IPS DF 4.7 (cell line): ENCODE measurements around the gene STH.
"Not testable (repeated sequence)": the region's sequence is repeated elsewhere in the genome, so short reads cannot be mapped to it uniquely, and the experiment has no call there.

Source experiments
- DNase-seq: peaks from one replicate; pipeline ENCODE4 v3.0.0-alpha.2; 2013; ENCODE audit warnings: low spot score; ENCODE audit errors: extremely low read depth

The STH gene

GRCh38 chr17:46003907-46004748 lies 5.1 kb downstream of the STH start:
- no peak for DNase-seq

DNA sequence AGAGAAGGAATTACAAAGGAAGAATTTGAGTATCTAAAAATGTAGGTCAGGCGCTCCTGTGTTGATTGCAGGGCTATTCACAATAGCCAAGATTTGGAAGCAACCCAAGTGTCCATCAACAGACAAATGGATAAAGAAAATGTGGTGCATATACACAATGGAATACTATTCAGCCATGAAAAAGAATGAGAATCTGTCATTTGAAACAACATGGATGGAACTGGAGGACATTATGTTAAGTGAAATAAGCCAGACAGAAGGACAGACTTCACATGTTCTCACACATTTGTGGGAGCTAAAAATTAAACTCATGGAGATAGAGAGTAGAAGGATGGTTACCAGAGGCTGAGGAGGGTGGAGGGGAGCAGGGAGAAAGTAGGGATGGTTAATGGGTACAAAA lies 7.0 kb downstream of the STH start:
- DNase-seq: not testable (repeated sequence)

DNA sequence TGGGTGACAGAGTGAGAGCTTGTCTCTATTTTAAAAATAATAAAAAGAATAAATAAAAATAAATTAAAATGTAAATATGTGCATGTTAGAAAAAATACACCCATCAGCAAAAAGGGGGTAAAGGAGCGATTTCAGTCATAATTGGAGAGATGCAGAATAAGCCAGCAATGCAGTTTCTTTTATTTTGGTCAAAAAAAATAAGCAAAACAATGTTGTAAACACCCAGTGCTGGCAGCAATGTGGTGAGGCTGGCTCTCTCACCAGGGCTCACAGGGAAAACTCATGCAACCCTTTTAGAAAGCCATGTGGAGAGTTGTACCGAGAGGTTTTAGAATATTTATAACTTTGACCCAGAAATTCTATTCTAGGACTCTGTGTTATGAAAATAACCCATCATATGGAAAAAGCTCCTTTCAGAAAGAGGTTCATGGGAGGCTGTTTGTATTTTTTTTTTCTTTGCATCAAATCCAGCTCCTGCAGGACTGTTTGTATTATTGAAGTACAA lies 8.5 kb downstream of the STH start:
- DNase-seq: no peak

- no peak for DNase-seq
These were observed 9.5 kb downstream of the STH start for GRCh38 chr17:46008591-46008990.

- DNase-seq: no peak
These were observed 10.9 kb downstream of the STH start for GRCh38 chr17:46009681-46010596.

DNA sequence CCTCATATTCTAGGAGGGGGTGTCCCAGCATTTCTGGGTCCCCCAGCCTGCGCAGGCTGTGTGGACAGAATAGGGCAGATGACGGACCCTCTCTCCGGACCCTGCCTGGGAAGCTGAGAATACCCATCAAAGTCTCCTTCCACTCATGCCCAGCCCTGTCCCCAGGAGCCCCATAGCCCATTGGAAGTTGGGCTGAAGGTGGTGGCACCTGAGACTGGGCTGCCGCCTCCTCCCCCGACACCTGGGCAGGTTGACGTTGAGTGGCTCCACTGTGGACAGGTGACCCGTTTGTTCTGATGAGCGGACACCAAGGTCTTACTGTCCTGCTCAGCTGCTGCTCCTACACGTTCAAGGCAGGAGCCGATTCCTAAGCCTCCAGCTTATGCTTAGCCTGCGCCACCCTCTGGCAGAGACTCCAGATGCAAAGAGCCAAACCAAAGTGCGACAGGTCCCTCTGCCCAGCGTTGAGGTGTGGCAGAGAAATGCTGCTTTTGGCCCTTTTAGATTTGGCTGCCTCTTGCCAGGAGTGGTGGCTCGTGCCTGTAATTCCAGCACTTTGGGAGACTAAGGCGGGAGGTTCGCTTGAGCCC lies 11.6 kb downstream of the STH start:
- no peak for DNase-seq

- no peak for DNase-seq
These were observed 12.9 kb downstream of the STH start for GRCh38 chr17:46011711-46012505.

GRCh38 chr17:46012506-46013079 lies 13.5 kb downstream of the STH start:
- no peak for DNase-seq

GRCh38 chr17:46013127-46013501 lies 14.1 kb downstream of the STH start:
- no peak for DNase-seq

- DNase-seq: no peak
These were observed 14.6 kb downstream of the STH start for GRCh38 chr17:46013502-46014165.

GRCh38 chr17:46019408-46019925 lies 20.4 kb downstream of the STH start:
- DNase-seq: not testable (repeated sequence)

DNA sequence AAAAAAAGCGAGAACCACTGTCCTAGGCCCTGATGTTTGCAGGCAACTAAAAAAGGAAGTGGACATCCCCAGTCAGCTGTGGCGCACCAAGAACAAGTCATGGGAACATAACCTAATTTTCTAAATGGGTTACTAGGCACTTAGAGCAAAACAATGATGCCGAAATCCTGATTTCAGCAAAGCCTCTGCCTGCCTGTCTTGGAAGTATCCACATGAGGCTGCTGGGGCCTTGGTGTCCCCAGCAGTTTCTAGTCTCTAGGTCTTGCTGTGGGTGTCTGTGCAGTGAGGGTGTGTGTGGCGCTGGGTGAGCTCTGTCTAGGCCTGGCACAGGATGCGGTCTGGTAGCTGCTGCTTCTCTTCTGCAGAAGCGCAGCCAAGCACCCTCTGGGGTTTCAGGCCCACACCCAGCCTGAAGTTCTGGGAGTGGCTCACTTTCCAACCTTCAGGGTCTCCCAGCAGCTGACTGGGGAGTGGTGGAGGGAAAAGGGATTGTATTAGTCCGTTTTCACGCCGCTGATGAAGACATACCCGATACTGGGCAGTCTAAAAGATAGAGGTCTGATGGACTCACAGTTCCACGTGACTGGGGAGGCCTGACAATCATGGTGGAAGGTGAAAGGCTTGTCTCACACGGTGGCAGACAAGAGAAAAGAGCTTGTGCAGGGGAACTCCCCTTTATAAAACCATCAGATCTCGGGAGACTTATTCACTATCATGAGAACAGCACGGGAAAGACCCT lies 21.1 kb downstream of the STH start:
- no peak for DNase-seq

GRCh38 chr17:46020998-46021397 lies 21.9 kb downstream of the STH start:
- DNase-seq: no peak

DNA sequence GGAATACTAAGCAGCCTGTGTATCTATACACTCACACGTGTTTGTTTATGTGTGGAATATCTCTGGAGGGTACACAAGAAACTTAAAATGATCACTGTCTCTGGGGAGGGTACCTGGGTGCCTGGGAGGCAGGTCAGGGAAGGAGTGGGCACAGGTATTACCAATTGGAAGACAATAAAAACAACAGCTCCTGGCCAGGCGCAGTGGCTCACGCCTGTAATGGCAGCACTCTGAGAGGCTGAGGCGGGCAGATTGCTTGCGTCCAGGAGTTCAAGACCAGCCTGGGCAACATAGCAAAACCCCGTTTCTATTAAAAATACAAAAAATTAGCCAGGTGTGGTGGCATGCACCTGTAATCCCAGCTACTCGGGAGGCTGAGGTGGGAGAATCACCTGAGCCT lies 24.3 kb downstream of the STH start:
- not testable (repeated sequence) for DNase-seq

DNA sequence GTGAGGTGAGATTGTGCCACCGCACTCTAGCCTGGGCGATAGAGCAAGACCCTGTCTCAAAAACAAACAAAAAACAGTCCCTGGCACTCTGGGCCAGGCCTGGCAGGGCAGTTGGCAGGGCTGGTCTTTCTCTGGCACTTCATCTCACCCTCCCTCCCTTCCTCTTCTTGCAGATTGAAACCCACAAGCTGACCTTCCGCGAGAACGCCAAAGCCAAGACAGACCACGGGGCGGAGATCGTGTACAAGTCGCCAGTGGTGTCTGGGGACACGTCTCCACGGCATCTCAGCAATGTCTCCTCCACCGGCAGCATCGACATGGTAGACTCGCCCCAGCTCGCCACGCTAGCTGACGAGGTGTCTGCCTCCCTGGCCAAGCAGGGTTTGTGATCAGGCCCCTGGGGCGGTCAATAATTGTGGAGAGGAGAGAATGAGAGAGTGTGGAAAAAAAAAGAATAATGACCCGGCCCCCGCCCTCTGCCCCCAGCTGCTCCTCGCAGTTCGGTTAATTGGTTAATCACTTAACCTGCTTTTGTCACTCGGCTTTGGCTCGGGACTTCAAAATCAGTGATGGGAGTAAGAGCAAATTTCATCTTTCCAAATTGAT lies 24.8 kb downstream of the STH start:
- no peak for DNase-seq

DNA sequence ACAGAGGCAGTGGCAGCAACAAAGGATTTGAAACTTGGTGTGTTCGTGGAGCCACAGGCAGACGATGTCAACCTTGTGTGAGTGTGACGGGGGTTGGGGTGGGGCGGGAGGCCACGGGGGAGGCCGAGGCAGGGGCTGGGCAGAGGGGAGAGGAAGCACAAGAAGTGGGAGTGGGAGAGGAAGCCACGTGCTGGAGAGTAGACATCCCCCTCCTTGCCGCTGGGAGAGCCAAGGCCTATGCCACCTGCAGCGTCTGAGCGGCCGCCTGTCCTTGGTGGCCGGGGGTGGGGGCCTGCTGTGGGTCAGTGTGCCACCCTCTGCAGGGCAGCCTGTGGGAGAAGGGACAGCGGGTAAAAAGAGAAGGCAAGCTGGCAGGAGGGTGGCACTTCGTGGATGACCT lies 25.5 kb downstream of the STH start:
- DNase-seq: no peak

DNA sequence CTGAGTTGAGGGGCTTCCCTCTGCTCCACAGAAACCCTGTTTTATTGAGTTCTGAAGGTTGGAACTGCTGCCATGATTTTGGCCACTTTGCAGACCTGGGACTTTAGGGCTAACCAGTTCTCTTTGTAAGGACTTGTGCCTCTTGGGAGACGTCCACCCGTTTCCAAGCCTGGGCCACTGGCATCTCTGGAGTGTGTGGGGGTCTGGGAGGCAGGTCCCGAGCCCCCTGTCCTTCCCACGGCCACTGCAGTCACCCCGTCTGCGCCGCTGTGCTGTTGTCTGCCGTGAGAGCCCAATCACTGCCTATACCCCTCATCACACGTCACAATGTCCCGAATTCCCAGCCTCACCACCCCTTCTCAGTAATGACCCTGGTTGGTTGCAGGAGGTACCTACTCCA lies 26.0 kb downstream of the STH start:
- DNase-seq: no peak

DNA sequence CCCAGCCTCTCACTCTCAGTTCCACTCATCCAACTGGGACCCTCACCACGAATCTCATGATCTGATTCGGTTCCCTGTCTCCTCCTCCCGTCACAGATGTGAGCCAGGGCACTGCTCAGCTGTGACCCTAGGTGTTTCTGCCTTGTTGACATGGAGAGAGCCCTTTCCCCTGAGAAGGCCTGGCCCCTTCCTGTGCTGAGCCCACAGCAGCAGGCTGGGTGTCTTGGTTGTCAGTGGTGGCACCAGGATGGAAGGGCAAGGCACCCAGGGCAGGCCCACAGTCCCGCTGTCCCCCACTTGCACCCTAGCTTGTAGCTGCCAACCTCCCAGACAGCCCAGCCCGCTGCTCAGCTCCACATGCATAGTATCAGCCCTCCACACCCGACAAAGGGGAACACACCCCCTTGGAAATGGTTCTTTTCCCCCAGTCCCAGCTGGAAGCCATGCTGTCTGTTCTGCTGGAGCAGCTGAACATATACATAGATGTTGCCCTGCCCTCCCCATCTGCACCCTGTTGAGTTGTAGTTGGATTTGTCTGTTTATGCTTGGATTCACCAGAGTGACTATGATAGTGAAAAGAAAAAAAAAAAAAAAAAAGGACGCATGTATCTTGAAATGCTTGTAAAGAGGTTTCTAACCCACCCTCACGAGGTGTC lies 26.6 kb downstream of the STH start:
- DNase-seq: no peak
